Upper lobe of left lung (tissue), 4 donors: ENCODE measurements around the gene TBC1D1.

Experiments
- EP300 ChIP-seq, 4 donors: sonication (generic); formaldehyde crosslinking; IDR thresholded peaks; one replicate each; pipeline ENCODE4 v1.5.1; 2017; ENCODE audit warnings: antibody characterized with exemption in 4 of 4, control low read depth in 2 of 4
- POLR2A ChIP-seq, 4 donors: fragments of 450-650 bp; IDR thresholded peaks; one replicate each; pipeline ENCODE4 v1.5.1; 2016 to 2017; ENCODE audit warnings: antibody characterized with exemption in 4 of 4, mild to moderate bottlenecking in 2 of 4
- POLR2AphosphoS5 ChIP-seq, 2 donors: sonication (generic); formaldehyde crosslinking; IDR thresholded peaks; one replicate each; pipeline ENCODE4 v1.5.1; 2017; ENCODE audit warnings: antibody characterized with exemption in 2 of 2
- TF ChIP-seq, protein P1 (sequence below), 6 experiments: fragments of 450-650 bp in 4 of 6; fragments of 200-600 bp in 2 of 6; sonication (generic) in 2 of 6; IDR thresholded peaks; one replicate each; pipeline ENCODE4 v1.5.1; 2016 to 2019; ENCODE audit warnings: antibody characterized with exemption in 6 of 6

DNA sequence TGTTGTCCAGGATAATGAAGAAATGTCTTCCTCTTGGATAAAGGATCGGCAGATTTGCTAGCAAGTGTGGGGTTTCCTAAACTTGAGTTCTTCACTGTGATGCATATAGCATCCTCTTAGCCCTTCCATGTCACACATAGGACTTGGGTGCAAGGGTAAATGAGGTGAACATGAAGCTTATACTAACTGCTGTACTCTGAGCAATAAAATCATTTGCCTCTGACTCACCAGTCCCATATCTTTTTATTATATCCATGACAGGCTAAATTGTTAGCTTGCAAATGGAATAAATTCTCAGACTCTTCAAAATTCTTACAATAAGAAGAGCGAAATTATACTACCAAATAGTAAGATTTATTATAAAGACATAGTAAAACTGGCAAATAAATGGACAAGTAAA, 14.7 kb upstream of the TBC1D1 start:
- TF ChIP-seq POLR2AphosphoS5 (IDR thresholded peaks at IDR 0.05) (no peak), POLR2A (IDR thresholded peaks at IDR 0.05) (no peak), EP300 (IDR thresholded peaks at IDR 0.05) (no peak)
- TF ChIP-seq, protein P1, sequence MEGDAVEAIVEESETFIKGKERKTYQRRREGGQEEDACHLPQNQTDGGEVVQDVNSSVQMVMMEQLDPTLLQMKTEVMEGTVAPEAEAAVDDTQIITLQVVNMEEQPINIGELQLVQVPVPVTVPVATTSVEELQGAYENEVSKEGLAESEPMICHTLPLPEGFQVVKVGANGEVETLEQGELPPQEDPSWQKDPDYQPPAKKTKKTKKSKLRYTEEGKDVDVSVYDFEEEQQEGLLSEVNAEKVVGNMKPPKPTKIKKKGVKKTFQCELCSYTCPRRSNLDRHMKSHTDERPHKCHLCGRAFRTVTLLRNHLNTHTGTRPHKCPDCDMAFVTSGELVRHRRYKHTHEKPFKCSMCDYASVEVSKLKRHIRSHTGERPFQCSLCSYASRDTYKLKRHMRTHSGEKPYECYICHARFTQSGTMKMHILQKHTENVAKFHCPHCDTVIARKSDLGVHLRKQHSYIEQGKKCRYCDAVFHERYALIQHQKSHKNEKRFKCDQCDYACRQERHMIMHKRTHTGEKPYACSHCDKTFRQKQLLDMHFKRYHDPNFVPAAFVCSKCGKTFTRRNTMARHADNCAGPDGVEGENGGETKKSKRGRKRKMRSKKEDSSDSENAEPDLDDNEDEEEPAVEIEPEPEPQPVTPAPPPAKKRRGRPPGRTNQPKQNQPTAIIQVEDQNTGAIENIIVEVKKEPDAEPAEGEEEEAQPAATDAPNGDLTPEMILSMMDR (IDR thresholded peaks at IDR 0.05), result no peak
